Left ventricle myocardium inferior (tissue), 1 donor: ENCODE data around the gene NCKAP5. TPM values are rescaled to one million over a fixed set of nuclear protein-coding genes. Genes with fewer than 3 reads are reported as not detected.
A peak's percentile ranks its signal among the peaks of the same experiment; 100 is the strongest.
"Not testable (repeated sequence)": the region's sequence is repeated elsewhere in the genome, so short reads cannot be mapped to it uniquely, and the experiment has no call there.

Experiments
- DNase-seq: peaks from one replicate; pipeline ENCODE4 v3.0.0-alpha.2; 2020
- H3K27ac ChIP-seq: fragments of 200-600 bp; replicated peaks from 2 replicates; pipeline ENCODE4 v1.8.0; 2021
- H3K27me3 ChIP-seq: fragments of 200-600 bp; 2 replicates; pipeline ENCODE4 v1.8.0; 2021; ENCODE audit warnings: low read depth
- H3K36me3 ChIP-seq: fragments of 200-600 bp; 2 replicates; pipeline ENCODE4 v1.8.0; 2021
- H3K4me1 ChIP-seq: fragments of 200-600 bp; 2 replicates; pipeline ENCODE4 v1.8.0; 2021
- H3K4me3 ChIP-seq: fragments of 200-600 bp; 2 replicates; pipeline ENCODE4 v1.8.0; 2021; ENCODE audit warnings: mild to moderate bottlenecking, moderate library complexity
- H3K9me3 ChIP-seq: fragments of 200-600 bp; replicated peaks from 2 replicates; pipeline ENCODE4 v1.8.0; 2021
- CTCF ChIP-seq: fragments of 200-600 bp; IDR thresholded peaks from 2 replicates; pipeline ENCODE4 v1.8.0; 2021; ENCODE audit warnings: antibody characterized with exemption, mild to moderate bottlenecking, borderline replicate concordance
- intact Hi-C: fragments of 100-400 bp; cut with micrococcal nuclease; formaldehyde crosslinking; loops from one replicate; pipeline ENCODE4 v1.11.0; 2022
- total RNA-seq: library from RNA; stranded (reverse); fragmentation: NEBNext Ultra II Directional; extraction: Animal tissue kit (Norgen Biotek cat#: 25700); gene quantifications from one replicate; pipeline ENCODE4 v1.2.1, GENCODE V29; 2021
- donor health status: DM: no; HTN: yes; CAD: no; lungs with severe emphysema.

Gene NCKAP5
- total RNA-seq, 1 donor from 2014 or later: 6.0 TPM

GRCh38 chr2:133525090-133525489, 43.2 kb downstream of the NCKAP5 start:
- Histone ChIP-seq H3K27me3 (no peaks in the 10 kb centered on the region), H3K27ac (no peak overlapping the region), H3K4me3 (no peak overlapping the region), H3K9me3 (no peaks in the 10 kb centered on the region), H3K4me1 (no peaks in the 10 kb centered on the region), H3K36me3 (no peaks in the 10 kb centered on the region)
- no peak for DNase-seq
- no peak for TF ChIP-seq CTCF
- intact Hi-C loops: no loop called here

- Histone ChIP-seq H3K36me3 (no peaks in the 10 kb centered on the region), H3K4me3 (no peak overlapping the region), H3K4me1 (no peaks in the 10 kb centered on the region), H3K27ac (no peak overlapping the region), H3K9me3 (no peaks in the 10 kb centered on the region), H3K27me3 (no peaks in the 10 kb centered on the region)
- no peak for DNase-seq
- intact Hi-C loops: no loop called here
- TF ChIP-seq CTCF: no peak
Measured at GRCh38 chr2:133523406-133523805, 44.9 kb downstream of the NCKAP5 start.

- intact Hi-C loops: no loop called here
- Histone ChIP-seq H3K27me3 (no peaks in the 10 kb centered on the region), H3K36me3 (no peaks in the 10 kb centered on the region), H3K27ac (no peak overlapping the region), H3K4me1 (no peaks in the 10 kb centered on the region), H3K9me3 (no peaks in the 10 kb centered on the region), H3K4me3 (no peak overlapping the region)
- no peak for DNase-seq
- TF ChIP-seq CTCF: no peak
Measured at GRCh38 chr2:133522204-133522603, 46.1 kb downstream of the NCKAP5 start.

GRCh38 chr2:133521146-133521745, 47.0 kb downstream of the NCKAP5 start:
- Histone ChIP-seq H3K4me3 (no peak overlapping the region), H3K27me3 (no peaks in the 10 kb centered on the region), H3K4me1 (no peaks in the 10 kb centered on the region), H3K36me3 (no peaks in the 10 kb centered on the region), H3K27ac (no peak overlapping the region), H3K9me3 (no peaks in the 10 kb centered on the region)
- no peak for TF ChIP-seq CTCF
- intact Hi-C loops: no loop called here
- no peak for DNase-seq

- DNase-seq, H3K9me3 ChIP-seq, H3K36me3 ChIP-seq, intact Hi-C loops, H3K27ac ChIP-seq, H3K4me3 ChIP-seq, H3K4me1 ChIP-seq, H3K27me3 ChIP-seq: not testable (repeated sequence)
- TF ChIP-seq CTCF: peak; percentile 37
Measured at GRCh38 chr2:133519677-133520076, 48.6 kb downstream of the NCKAP5 start.
